Left kidney (tissue), 2 donors: ENCODE data around the gene LRRC7. TPM values are rescaled to one million over a fixed set of nuclear protein-coding genes. Genes with fewer than 3 reads are reported as not detected.

ENCODE experiments used
- DNase-seq: peaks from one replicate; pipeline ENCODE4 v3.0.0-alpha.2; 2013
- polyA plus RNA-seq: library from polyadenylated mRNA; unstranded; fragments of 120-200 nt; gene quantifications from one replicate; pipeline ENCODE4 v1.2.1, GENCODE V29; 2013; ENCODE audit not compliant: insufficient read length

The LRRC7 gene
- polyA plus RNA-seq, 1 donor: 14.2 TPM

GRCh38 chr1:69585666-69586065, 17.9 kb downstream of the LRRC7 start:
- peak; percentile 37 for DNase-seq

GRCh38 chr1:69587391-69587790, 19.7 kb downstream of the LRRC7 start:
- DNase-seq: no peak

DNA sequence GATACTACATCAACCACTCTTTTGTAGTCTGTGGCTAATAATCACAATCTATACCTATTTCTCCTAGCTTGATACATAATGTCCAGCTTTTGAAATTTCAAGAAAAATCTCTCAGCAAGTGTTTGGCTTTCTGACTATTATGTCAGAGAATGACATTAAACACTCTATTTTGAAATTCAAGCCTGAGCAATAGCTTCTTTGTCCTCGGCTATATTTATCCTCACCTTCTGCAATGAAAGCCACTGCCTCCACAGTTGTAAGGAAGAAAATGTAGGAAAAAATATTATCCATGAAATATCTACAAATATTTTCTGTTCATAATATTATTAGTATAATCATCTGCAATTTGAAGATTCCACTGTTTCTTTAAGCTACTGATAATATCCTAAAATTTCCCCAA, 22.1 kb downstream of the LRRC7 start:
- DNase-seq: no peak

DNA sequence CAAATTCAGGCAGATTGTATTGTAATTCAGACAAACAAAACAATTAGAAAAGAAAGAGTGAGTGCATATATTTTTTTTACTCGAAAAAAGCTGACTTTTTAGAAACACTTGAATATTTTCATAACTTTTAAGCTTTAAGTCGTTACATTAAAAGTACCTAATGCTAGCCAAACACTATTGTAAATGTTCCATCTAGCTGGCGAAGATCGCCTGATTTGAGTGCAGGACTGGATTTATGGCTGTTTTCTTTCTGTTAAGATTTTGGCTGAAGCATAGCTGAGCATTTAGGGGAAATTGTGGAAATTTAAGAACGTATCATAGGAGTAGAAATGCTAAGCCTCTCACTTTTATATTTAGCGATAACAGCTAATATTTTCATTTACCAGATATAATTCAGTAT, 24.6 kb downstream of the LRRC7 start:
- DNase-seq: no peak

DNA sequence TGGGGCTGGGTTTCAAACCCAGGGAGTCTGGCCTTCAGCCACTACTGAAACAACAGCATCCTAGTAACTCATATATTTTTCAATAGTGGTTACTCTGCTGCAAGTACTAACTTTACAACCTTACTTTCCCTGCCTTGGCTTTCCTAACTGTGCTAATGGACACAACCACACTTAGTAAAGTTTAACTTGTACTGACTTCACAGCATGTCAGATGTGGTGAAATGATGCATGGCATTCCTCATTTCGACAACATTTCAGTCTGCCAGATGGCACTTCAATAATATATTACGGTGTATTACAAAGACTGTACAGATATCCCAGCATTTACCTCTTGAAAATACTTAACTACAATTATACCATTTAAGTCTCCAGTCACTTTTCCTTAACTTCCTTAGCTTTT, 27.8 kb downstream of the LRRC7 start:
- no peak for DNase-seq

DNA sequence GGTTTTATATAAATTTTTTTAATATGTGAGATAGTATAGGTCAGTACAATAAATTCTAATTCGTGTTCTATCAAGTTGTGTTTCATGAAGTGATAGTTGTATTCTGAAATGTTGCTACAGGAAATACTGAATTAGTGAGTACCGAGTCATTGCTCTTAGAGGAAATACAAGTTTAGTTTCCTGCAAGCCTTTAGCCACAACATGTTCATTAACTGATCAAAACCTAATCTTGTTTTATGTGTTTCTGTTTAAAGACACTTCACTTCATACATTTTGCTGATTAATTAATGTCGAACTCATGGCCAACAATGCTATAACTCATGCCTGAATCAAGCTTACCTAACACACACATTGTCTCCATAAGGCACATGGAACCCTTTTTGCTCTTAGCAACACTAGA, 43.6 kb downstream of the LRRC7 start:
- no peak for DNase-seq

- no peak for DNase-seq
Measured at GRCh38 chr1:69613414-69613813, 45.7 kb downstream of the LRRC7 start.

DNA sequence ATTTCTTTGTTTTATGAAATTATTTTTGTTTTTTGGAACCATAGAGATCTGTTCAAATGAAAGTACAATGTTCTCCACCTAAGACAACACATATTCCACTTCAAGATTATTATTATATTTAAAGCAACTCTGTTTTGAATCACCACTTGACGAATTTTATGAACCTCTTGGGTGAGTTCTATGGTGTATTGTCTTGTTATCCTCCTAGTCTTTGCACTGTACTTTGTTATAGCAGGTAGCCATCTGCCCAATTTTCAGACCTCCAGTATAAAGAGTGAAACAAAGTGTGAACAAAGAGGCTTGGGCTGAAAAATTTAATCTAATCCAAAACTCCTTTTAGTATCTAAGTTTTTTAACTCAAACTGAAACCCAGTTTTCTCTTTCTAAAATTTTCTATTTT, 71.0 kb downstream of the LRRC7 start:
- DNase-seq: no peak

GRCh38 chr1:69639159-69639558, 71.4 kb downstream of the LRRC7 start:
- no peak for DNase-seq

GRCh38 chr1:69643266-69643665, 75.5 kb downstream of the LRRC7 start:
- no peak for DNase-seq

DNA sequence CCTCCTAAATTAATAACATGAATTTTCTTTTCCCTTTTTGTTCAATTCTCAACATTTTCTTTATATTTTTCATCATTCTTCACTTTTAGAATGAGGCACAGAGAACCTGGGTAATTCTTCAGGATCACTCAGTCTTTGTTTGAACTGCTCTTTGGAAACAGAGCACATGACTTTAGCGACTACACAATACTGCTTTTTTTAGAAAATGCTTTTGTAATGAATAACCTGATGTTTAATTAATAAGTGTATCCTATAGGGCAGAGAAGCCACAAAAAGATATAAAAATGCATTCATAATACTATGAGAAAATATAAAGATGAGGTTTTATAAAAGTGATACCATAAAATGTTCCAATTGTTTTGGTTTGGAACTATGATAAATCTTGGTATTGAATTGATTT, 77.8 kb downstream of the LRRC7 start:
- DNase-seq: no peak

- DNase-seq: peak; percentile 3
Measured at GRCh38 chr1:69648486-69648885, 80.8 kb downstream of the LRRC7 start.

DNA sequence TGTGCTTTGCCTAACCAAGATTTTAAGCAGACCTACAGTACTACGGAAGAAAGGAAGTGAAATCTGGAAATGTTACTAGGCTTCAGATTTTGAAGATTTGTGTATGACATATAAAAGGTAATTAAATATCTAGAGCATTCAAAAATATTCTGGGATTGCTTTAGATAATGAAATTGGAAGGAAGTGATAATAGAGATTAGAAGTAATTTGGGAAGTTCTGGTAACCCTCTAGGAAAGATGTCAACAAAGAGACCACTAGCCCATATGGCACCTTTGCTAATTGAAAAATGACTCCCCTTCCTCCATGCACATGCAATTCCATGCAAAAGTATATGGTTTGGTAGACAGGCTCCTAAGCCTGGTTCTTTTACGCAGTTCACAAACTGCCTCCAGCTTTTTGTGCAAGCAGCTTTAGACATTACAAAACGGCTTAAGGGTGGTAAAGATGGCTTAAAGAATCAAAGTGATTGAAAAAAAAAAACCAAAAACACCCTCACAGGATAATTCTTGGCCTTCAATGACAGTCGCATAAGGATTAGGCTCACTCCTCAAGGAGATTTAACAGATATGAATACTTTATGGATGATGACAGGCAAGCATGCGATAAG, 81.8 kb downstream of the LRRC7 start:
- DNase-seq: no peak

GRCh38 chr1:69650779-69651178, 83.1 kb downstream of the LRRC7 start:
- DNase-seq: no peak

DNA sequence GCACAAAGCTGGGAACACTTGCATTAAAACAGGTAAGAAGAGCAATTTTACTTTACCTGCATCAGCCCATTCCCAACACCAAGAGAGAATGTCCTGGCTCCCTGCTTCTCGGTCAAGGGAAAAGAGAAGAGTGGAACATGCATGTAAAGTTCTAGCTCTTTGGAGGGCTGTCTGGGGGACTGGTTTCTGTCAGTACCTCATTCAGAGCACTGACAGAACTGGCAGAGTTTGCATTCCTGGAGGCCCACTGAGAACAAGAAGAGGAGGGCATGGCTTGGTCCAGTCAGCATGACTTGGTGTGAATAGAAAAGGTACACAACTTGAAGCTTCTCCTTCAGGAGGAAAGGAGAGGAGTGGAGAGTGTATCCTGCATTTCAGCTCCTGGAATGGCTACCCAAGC, 83.9 kb downstream of the LRRC7 start:
- DNase-seq: no peak

DNA sequence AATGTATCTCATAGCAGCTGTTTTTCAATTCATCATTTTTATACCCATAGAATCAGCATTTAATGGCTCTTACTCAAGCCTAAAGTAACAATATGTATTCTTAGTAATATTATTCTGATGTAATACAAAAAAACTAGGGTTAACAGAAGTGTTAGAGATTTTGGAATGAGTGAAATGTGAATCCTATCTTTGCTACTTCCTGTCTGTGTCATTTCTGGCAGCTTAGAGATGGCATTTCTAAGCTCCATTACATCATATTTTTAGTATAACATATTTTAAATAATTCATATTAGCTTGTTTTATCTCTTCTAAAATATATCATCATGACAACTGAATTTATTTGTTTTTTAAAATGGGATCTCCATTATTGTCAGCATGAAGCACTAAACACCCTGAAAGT, 90.2 kb downstream of the LRRC7 start:
- no peak for DNase-seq

DNA sequence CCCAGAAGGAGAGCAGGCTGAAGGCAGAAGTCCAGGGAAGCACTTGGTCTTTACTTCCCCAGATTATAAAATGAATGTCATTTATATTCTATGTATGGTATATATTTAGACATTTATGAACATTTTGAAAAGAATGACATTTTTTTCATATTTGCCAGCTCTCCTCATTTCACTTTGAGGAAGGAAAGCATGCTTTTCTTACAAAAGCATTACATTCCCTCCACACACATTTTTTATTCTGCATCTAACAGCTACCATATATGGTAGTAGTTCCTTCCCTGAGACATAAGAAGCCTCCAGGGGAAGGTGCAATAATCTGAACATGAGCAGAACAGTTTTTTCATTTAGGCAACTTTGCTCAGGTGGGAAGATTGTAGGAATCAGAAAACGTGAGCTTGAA, 94.0 kb downstream of the LRRC7 start:
- no peak for DNase-seq

DNA sequence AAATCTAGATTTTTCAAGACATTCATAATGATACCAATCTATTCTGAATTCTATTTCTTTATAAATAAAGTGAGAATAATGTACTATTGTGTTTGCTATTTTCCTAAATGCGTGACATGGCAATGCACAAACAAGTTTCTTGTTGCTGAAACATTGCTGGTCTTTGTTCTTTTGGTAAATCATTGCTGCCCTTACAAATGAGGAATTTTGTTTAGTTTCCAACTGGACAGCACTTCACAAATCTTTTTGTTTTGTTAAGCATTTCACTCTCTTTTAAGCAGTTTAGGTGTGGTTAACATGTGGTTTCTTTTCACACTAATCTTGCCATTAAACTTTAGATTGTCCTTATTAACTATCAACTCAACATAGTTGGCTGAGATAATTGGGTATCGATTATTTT, 94.6 kb downstream of the LRRC7 start:
- no peak for DNase-seq

- no peak for DNase-seq
Measured at GRCh38 chr1:69671363-69672010, 103.8 kb downstream of the LRRC7 start.

DNA sequence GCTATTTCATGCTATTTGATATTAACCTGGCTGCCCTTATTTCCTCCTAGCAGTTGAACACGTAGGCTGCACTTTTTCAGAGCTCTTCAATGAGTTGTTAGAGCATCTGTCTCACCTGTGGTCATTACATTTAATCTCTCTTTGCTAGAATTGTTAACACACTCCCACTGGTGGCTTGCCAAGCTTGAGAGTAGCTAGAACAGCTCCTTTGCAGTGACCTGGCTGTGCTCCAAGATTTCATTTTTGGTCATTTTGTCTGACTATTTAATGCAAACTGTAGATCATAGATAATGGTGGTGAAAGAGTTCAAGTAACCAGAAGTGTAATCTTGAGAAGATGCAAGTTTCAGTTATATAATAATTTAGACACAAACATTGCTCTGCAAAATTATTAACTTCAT, 105.6 kb downstream of the LRRC7 start:
- DNase-seq: no peak

DNA sequence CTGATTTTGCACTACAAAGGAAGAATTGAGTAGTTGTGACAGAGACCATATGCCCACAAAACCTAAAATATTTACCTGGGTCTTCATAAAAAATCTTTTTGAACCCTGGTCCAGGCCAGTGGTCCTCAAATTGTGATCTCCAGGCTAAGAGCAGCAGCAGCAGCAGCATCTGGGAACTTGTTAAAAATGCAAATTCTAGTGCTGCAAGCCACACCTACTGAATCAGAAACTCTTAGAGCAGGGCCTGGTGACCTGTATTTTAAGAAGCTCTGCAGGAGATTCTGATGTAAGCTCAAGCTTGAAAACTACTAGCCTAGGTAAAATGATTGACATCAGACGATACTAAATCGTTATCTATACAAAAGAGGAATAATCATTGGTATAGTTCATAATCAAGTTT, 112.2 kb downstream of the LRRC7 start:
- DNase-seq: no peak

DNA sequence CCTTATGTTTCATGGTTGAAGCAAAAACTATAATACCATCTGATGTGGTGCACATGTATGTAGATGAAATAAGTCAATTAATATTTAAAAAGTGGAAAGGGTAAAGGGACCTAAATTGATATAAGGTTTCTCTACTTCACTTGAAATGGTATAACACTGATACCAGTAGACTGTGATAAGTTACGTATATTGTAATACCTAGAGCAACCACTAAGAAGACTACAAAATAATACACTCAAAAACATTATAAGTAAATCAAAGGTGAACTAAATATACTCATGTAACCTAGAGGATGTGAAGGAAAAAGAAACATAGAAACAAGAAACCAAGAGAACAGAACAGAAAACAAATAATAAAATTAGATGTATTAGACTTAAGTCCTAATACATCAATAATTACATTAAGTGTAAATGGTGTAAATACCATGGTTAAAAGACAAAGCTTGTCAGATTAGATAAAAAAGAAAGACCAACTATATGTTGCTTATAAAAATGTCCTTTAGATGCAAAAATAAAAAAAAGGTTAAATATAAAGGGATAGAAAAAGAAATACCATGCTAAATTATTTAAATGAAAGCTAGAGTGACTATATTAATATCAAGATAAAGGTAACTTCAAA, 118.8 kb downstream of the LRRC7 start:
- DNase-seq: no peak

GRCh38 chr1:69688193-69688592, 120.5 kb downstream of the LRRC7 start:
- DNase-seq: no peak

DNA sequence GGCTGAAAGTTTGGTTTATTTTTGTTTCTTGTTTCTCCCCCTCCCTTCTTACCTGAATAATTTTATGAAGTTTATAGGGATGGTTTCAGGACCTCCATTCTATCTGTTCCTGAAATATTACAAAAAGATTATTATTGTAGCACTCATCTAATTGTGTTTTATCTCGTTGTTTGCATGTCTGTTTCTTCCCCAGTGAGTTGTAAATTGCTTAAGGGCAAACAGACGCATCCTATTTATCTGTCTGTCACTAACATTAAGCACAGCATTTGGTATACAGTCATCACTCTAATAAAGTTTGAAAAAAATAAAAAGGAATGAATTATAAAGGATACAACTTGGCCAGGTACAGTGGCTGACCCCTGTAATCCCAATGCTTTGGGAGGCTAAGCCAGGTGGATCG, 123.5 kb downstream of the LRRC7 start:
- DNase-seq: no peak
